Myocyte (in vitro differentiated cells): Measurements from ENCODE around the gene SPTBN1. TPM values are rescaled to one million over a fixed set of nuclear protein-coding genes. Genes with fewer than 3 reads are reported as not detected.
A peak's percentile ranks its signal among the peaks of the same experiment; 100 is the strongest.

ENCODE experiments used
- DNase-seq: peaks from one replicate; pipeline ENCODE4 v3.0.0-alpha.2; 2012; ENCODE audit warnings: low read depth
- total RNA-seq: library from RNA; depleted of rRNA; stranded (reverse); fragments of >200 nt; gene quantifications from 2 replicates; pipeline ENCODE4 v1.2.3, GENCODE V29; 2014

Gene SPTBN1
- total RNA-seq, 1 donor from 2014 or later = 308 TPM

DNA sequence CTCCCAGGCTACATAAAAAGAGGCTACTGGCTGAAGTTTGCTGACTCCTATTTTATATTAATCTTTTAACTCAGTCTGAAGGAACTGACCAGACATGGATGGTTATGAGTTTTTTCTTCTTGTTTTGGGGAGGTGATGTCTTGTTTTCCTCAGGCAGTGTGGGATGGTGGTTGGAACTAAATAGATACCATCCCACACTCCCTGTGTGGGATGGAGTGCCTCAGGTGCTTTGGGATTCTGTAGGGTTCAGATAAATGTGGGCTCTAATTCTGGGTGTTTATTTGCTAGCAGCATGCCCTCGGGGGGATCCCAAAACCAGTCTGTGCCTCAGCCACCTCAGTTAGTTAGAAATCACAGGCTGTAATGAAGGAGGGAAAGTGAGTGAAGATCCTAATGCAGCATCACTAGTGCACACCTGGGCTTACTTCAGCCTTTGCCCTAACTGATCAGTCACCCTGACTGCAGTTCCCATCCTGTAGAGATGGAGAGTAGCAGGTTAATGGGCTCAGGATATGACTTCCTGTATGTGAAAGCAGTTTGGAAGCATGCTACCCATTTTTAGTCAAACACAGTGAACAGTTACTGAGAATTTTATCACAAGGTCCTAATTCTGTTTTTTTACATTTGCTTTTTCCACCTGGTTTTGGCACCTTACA is 132.2 kb downstream of the SPTBN1 start:
- DNase-seq = no peak

DNA sequence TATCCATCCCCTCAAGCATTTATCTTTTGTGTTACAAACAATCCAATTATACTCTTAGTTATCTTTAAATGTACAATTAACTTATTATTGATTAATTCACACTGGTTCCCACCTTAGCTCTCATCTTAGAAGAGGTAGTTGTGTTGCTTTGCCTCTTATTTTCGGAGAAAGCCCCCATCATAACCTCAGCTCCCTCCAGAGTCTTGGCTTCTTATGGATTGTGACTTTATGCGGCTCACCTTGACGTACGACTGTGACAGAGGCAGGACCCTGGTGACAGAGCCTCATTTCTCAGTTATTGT is 132.9 kb downstream of the SPTBN1 start:
- DNase-seq = no peak

DNA sequence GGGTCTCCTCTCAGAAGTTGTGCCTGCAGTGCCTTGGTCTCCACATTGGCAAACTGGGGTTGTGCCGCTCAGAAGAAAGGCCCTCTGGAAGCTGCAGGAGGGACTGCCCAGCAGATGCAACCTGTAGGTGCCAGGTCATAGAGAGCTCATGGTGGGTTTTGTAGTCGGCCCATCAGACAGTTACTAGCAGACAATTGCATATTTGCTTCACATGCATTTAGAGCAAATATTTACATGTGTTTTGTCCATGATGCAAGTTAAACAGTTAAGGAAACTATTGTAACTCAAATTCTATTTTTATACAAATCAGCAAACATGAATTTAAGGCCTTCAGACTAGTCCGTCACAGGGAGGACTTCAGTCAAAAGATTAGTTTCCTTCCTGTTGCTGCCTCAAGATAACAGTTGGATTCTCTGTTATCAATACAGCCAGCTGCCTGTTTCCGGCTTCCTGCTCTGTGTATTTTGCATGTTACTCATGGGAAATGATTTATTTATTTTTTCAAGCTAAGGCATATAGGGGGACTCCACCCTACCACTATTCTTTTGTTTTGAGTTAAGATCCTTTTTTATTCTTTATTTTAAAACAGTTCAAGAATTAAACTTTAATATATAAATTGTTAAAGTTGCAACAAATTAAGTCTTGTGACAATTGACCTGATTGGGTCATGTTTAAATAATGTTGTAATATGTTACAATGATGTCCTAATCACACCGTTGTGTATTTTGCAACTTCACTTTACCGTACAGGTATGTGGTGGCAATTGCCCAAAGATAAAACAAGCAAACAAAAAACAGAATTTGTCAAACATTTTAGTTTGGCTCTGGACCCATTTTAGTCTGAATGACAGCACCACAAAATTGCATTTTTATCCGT is 133.5 kb downstream of the SPTBN1 start:
- no peak for DNase-seq

DNA sequence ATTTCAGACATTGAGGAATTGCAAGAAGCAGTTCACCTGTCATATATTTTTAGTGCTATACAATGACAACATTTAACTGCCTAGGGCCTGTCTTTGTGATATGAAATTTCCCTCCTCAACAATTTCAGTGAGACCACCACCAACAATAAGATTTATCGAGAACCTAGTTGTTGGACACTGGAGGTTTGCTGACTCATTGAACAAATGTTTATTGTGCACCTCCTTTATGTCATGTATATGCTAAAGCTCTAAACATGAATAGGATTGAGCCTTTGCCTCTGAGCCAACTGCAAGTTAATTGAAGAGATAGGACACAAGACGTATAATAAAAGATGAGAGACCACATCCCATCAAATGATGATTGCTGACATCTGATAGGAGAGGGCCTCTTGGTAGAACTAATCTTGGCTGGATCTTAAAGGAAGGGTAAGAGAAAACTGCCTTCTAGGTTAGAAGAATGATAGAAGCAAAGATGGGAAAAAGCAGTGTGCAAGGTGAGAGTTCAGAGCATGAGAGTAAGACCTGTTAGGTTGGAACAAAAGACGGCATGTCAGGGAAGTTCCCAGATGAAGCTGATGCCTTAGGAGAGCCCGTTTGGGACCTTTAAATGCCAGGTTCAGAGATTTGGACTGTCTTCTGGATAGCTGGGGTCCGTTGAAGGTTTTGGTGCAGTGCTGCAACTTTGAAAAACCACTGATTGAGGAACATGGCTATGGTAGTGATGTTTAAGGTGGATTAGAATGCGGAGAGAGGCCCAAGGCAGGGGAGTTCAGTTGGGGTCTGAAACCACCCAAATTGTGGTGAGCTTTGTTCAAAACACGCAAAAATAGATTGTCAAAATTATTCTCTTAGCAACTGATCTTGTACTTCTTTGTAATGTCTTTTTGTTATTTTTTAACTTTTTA is 134.3 kb downstream of the SPTBN1 start:
- DNase-seq = no peak

DNA sequence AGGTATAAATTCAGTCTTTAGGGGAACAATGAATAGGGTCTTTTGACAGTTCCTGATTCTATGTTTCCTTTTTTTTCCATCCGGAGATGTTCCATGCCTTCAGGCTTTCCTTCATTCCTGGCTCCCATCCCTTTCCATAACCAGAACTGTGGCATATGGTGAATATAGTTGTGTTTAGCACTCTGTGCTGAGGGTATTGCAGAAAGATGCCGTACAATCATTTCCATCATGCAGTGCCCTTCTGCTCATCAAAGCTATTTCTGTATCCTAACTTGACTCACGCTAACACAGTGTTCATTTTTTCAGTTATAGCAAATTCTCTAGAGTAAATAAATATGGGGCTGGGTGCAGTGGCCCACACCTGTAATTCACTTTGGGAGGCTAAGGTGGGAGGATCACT is 135.4 kb downstream of the SPTBN1 start:
- no peak for DNase-seq

DNA sequence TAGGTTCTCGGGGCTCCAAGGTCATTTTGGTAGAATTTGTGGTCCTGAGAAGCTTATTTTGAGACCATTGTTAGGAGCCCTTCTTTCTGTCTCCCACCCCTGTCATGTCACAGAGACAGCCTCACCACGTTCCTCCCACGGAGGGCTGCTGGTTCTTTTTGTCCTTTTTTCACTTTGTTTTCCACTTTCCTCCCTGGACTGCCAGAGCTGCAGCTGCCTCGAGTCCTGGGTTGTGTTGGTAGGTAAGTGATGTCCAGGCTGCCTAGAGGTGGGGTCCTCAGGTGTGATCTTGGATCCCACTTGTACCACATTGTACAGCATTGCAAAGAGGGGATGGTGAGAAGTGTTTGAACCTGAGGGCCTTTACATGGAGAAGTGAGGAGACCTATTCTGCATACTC is 137.1 kb downstream of the SPTBN1 start:
- DNase-seq = no peak

DNA sequence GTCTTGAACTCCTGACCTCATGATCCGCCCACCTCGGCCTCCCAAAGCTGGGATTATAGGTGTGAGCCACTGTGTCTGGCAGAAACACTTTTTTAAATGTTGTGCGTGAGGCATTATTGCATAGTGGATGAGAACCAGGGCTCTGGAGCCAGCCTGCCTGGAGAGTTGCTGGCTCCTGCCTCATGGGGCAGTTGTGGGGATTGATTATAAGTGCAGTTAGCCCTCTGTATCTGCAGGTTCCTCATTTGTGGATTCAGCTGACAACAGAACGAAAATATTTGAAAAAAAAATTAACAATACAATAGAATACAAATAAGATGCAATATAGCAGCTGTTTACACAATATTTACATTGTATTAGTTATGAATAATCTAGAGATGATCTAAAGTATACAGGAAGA is 137.9 kb downstream of the SPTBN1 start:
- no peak for DNase-seq

DNA sequence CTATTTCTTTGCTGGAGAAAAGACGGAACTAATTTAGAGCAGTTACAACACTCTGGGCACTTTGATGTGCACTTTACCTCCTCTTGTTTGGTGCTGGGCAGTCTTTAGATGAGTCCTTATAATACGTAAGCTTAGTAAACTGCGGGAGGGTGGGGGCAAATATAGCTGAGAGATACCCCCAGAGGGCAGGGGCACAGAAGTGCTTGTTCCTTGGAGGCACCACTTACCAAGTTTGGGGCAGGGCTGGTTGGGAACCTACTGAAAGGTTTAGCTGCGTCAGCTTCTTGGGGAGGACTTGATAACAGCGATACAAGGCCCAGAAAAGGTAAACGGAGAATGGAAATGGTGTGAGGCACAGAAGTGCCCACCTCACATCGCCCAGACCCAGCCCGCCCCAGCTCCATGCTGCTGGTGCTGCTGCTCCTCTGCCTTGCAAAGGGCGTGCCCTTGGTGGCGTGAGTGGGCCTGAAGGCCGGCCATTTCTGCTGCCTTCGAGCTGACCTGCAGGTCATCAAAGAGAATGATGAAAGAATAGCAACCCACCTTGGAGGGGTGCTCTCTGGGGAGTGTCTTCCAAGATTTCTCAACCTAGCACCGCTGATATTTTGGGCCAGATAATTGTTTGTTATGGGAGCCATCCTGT is 139.2 kb downstream of the SPTBN1 start:
- DNase-seq = no peak

DNA sequence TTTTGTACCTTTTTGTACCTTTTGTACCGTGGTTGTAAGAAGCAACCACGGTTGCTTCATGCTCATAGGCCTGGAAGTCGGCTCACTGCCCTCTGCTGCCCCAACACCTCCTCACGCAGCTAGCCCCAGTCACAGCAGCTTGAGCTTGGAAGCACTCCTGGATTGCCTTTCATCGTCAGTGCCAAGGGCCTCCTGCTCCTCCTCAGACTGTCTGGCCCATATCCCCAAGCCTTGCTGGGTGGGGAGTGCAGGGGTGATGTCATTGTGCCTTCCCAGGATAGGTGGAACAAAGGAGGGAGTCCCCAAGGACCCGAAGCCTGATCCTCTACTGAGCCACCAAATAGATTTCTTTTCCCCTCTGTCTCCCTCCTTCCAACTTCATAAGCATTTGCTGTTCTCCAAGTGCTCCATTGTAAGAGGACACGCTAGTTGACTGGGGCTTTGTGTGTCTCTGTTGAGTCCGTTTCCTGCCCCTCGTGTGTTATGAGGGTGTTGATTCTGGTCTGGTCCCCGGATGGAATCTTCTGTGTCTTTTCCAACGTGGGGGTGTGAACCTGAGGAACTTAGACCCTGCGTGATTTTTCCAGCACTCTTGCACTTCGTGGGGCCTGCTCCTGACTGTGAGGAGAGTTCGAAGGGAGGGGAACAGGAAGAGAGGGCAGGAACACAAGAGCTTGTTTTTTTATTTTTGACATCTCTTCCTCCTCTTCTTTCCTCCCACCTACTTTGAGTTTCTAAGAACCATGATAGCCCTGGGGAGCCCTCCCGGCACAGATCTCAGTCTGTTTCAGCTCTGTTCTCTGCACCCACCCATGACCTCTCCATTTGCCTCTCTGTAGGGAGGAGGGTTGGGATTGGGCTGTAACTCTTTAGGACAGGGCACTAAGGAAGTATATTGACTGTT is 140.1 kb downstream of the SPTBN1 start:
- DNase-seq = peak; percentile 17

DNA sequence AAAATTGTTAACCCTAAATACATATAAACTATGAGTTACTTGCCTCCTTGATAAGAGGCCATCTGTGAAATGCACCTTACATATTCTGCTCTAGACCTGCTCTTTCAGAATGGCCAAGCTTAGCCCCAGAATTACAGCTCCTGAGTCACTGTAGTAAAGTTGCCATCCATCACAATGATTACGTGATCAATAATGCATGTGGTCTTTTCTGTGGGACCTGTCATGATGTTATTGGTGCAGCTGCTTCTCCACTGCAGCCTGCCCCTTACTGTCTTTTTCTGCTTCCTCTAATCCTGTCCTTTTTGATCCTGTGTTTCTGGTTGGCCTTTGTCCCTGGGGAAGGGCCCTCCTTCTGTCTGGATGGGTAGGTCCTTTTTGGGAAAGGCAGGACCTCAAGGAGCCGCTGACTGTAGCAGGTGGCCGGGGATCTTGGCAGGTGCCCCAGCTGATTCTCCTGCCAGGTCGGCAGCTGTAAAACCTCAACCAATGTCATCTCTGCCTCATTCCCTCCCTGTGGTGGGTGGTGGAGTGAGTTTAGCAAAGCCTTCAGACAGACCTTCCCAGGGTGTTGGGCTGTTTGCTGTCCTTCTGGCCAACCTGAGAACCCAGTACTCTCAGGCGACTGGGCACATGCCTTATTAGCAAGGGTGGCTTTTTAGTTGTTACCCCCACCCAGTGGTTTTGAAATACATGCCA is 141.2 kb downstream of the SPTBN1 start:
- DNase-seq = peak; percentile 94

DNA sequence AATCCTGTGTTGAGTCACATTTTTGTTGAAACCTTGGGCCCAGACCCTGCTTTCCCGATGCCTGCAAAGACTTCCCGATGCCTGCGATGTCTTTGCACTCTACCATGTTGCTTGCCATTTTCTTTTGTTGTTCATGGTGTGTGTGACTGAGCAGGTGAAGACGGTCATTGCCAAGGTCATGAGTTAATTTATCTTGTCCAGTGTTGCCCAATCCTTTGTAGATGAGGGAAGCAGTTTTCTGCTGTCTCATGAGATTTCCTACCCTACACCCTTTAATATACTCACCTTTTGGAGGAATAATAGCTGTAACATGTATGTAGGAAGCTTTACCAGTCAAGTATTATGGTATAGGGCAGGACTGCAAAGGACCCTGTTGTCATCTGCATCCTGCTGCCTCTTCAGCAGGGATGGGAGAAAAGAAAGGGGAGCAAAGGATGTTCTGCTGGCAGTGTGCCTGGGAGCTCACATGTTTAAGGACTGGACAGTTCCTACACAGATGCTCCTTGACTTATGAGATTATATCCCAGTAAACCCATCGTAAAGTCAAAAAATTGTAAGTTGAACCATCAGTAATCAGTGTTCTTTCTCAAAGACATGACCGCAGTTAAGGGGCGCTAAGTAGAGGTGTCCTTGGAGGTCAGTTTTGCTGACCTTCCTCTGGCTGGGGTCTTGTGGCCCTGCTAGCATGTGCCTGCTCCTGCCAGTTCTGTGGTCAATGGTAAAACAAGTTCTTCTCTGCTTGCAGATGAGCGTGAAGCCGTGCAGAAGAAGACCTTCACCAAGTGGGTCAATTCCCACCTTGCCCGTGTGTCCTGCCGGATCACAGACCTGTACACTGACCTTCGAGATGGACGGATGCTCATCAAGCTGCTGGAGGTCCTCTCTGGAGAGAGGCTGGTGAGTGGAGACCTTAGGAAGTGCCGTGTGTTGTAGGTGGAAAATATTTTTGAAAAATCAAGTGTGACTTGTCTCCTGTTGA is 142.5 kb downstream of the SPTBN1 start:
- DNase-seq = peak; percentile 39

DNA sequence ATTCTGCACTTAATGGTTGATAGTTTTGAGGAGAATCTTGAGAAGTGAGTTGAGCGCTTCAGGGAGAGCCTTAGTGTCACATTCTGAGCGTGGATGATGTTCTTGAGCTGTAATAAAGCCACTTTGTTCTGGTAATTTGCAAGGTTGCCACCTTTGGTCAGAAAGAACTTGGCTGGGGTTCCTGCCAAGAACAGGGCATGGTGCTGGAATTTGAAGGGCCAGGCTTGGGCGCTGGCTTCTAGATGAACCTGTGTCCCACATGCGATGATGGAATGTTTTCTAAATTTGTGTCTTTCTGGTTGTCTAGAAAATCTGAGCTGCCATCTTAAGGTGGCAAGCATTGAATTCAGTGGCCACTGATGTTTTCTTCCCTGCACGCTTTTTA is 143.2 kb downstream of the SPTBN1 start:
- peak; percentile 30 for DNase-seq

DNA sequence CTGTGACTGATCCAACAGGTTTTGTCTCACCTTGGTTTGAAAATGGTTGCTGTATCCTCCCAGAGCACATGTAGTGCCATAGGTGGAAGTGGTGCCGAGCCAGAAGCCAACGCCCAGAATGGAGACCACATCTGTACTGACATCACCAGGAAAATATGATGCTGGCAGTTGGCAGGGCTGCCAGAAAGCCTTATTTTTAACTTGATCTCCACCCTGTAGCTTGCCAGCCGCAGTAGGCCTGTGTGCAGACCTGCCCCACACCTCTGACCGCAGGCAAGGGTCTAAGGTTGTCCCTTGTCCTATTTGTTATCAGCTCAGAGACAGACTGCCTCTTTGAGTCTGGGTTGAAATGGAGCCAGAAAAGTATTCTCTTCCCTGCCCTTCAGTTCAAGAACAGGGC is 143.8 kb downstream of the SPTBN1 start:
- DNase-seq = peak; percentile 75

DNA sequence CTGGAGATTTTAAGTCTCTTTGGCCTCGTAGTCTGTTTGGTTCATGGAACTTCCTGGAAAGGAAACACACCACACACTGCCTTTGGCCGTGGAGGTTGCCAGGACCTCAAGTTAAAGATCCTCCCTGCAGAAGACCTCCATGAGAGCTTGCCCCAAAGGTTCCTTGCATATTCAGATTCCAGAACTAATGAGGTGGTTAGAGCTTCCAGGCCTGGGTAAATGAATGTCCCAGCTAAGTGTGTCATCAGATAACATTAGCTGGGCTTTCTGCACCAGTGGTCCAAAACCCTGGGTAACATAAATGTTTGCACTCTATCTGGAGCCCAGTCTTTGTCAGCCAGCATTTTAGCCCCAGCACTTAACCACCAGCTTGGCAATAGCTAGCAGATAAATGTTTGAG is 145.2 kb downstream of the SPTBN1 start:
- peak; percentile 53 for DNase-seq

DNA sequence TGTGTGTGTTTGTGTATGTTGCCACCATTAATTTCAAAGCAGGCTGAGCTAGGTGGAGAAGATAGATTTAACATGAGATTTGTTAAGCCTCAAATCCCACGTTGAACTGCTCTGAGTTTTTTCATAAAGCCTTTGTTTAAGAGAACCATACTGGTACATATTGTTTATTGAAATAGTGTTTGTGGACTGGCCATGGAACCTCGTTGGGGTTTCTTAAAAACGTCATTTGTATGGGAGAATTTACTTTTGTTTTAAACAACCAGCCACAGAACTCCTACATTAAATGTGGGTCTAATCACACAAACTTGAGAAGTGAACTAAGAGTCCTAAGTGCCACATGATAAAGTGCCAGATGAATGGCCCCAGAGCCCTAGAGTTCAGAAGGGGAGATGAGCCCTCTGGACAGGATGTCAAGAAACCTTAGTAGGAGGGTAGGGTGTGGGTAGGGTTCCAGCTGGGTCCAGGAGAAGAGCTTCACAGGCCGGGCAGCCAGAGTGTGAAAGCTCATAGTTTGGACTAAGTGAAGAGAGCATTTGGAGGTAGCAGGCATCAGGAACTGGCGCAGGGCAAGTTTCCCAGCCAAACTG is 146.7 kb downstream of the SPTBN1 start:
- DNase-seq = no peak

DNA sequence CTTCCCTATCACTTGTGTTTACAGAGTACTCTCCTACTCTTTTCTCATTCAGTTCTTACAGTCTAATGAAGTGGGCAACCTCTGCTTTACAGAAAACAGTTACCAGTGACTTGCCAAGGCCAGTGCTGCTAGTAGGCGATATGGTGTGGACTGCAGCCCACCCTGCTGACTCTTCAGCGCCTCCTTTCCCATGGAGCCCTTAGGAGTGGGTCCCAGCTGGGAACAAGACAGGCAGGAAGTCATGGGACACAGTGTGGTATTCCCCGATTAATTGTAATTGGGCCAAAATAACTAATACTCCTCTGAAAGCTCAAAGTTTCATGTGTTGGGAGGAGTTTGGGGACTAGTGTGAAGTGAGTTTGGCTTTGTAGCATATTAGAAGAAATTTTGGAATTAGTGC is 147.2 kb downstream of the SPTBN1 start:
- no peak for DNase-seq

DNA sequence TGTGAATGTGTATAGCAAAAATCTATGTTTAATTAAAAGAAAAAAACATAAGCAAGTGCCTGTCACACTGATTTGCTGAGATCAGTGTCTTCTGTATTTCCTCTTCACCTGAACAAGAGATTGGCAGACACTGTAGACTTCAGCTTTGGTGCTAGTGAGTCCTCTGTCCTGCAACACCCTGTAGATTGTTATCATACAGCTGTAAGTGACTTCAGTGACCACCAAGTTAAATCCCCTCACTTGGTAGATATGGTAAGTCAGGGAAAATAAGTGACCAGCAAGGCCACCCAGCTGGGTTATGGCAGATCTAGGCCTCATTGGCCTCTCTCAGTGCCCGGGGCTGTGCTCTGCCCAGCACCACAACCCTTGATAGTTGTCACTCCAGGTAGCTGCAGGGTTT is 147.7 kb downstream of the SPTBN1 start:
- no peak for DNase-seq

DNA sequence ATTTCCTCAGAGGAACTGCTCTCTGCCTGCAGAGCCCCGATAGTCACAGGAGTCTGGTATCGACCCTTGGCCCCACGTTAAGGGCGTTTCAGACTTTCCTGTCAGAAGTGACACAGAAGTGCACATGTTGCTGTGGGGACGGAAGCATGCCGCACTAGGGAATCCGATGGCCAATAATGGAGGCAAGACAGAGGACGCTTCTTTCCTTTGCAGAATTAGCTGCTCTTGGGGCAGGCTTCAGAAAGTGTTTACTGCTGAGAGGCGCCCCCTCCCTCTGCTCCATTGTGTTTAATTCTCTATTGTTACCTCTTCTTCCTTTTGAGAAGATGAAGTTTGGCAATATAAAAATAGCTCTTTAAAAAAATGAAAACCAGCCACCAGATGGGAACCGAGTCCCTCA is 148.7 kb downstream of the SPTBN1 start:
- no peak for DNase-seq
